NCI-H1436 treated with DMSO at 0.1 percent for 48 hours (cell line): ENCODE measurements around the gene EIF4G3.
"Not testable (repeated sequence)": the region's sequence is repeated elsewhere in the genome, so short reads cannot be mapped to it uniquely, and the experiment has no call there.

ENCODE experiments used
- DNase-seq: peaks from one replicate; lab custom pipeline; 2025; lab: John Stamatoyannopoulos, UW

Gene EIF4G3

DNA sequence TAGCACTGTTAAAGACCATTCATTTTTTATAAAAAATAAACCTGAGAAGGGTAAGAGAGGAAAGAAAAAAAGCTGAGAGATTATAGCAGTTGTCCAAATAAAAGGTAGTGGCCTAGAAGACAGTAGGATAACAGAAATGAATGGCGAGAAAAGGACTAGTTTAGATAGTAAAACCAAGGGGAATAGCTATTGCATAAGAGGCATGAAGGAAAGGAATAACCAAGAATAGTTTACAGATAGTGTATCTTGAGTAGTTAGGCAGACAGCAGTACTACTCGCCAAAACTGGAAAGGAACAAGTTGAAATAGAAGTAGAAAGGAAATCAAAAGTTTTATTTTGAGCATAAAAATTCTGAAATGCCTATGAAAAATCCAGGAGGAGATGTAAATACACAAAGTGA is 70.5 kb downstream of the EIF4G3 start:
- no peak for DNase-seq

- no peak for DNase-seq
Observed at GRCh38 chr1:21105807-21106206, 70.9 kb downstream of the EIF4G3 start.

DNA sequence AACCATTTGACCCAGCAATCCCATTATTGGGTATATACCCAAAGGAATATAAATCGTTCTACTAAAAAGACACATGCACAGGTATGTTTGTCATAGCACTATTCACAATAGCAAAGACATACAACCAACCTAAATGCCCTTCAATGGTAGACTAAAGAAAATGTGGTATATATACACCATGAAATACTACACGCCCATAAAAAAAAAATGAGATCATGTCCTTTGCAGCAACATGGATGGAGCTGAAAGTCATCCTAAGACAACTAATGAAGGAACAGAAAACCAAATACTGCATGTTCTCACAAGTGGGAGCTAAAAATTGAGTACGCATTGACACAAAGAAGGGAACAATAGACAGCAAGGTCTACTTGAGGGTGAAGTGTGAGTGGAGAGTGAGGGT is 72.0 kb downstream of the EIF4G3 start:
- DNase-seq = no peak

DNA sequence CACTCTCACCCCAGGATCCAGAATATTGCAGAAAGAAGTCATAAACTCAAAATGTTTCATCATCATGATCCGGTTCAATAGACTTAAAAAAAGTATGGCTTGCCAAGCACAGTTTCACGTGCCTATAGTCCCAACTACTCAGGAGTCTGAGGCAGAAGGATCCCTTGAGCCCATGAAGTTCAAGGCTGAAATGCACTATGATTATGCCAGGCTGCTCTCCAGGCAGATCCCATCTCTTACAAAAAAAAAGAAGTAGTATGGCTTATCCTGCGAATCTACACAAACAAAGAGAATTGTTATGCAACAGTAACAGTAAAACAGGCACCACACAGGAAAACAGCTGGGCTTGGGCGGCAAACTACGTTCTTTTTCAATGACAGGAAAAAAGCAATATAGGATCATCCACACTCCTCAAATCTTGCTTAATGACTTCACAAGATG is 76.2 kb downstream of the EIF4G3 start:
- DNase-seq = no peak

DNA sequence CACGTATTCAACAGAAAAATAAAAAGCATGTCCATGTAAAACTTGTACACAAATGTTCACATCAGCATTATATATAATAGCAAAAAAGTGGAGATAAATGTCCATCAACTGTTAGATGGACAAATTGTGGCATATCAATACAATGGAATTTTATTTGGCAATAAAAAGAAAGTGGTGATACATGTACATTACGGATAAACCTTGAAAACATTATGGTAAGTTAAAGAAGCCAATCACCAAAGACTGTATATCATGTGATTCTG is 76.9 kb downstream of the EIF4G3 start:
- no peak for DNase-seq

- no peak for DNase-seq
Observed at GRCh38 chr1:21099034-21099868, 77.4 kb downstream of the EIF4G3 start.

DNA sequence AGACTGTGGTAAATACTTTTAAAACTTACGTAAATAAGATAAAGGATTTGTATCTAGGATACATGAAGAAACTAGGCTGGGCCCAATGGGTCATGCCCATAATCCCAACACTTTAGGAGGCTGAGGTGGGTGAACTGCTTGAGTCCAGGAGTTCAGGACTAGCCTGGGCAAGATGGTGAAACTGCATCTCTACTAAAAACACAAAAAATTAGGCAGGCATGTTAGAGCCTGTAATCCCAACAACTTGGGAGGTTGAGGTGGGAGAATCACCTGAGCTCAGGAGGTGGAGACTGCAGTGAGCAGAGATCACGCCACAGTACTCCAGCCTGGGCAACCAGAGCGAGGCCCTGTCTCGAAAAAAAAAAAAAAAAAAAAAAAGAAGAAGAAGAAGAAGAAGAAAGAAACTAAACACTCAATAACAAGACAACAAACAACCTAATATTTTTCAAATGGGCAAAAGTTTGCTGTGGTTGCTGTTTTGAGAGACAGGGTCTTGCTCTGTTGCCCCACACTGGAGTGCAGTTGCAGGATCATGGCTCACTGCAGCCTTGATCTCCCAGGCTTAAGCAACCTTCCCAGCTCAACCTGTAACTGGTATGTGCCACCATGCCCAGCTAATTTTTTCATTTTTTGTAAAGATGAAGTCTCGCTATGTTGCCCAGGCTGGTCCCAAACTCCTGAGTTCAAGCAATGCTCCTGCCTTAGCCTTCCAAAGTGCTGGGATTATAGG is 78.3 kb downstream of the EIF4G3 start:
- no peak for DNase-seq

- no peak for DNase-seq
Observed at GRCh38 chr1:21097729-21098128, 79.0 kb downstream of the EIF4G3 start.

GRCh38 chr1:21095976-21096375 is 80.7 kb downstream of the EIF4G3 start:
- no peak for DNase-seq

GRCh38 chr1:21094282-21094681 is 82.4 kb downstream of the EIF4G3 start:
- not testable (repeated sequence) for DNase-seq

- DNase-seq = not testable (repeated sequence)
Observed at GRCh38 chr1:21093271-21093958, 83.3 kb downstream of the EIF4G3 start.

DNA sequence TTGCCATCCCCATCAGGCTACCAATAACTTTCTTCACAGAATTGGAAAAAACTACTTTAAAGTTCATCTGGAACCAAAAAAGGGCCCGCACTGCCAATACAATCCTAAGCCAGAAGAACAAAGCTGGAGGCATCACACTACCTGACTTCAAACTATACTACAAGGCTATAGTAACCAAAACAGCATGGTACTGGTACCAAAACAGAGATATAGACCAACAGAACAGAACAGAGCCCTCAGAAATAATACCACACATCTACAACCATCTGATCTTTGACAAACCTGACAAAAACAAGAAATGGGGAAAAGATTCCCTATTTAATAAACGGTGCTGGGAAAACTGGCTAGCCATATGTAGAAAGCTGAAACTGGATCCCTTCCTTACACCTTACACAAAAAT is 84.2 kb downstream of the EIF4G3 start:
- not testable (repeated sequence) for DNase-seq

DNA sequence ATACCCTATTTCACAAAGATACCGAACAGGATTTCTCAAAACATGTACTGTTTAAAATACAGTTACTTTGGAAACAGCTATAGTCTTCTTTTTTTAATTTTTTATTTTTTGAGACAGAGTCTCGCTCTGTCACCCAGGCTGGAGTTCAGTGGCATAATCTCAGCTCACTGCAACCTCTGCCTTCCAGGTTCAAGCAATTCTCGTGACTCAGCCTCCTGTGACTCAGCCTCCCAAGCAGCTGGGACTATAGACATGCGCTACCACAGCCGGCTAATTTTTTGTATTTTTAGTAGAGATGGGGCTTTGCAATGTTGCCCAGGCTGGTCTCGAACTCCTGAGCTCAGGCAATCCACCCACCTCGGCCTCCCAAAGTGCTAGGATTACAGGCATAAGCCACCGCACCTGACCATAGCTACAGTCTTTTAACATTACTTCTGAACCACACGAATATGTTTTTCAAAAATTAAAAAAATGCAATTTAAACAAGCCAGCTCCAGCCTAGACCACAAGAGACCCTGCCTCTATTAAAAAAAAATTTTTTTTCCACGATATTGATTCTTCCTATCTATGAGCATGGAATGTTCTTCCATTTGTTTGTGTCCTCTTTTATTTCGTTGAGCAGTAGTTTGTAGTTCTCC is 85.5 kb downstream of the EIF4G3 start:
- not testable (repeated sequence) for DNase-seq

- no peak for DNase-seq
Observed at GRCh38 chr1:21090463-21090862, 86.2 kb downstream of the EIF4G3 start.

DNA sequence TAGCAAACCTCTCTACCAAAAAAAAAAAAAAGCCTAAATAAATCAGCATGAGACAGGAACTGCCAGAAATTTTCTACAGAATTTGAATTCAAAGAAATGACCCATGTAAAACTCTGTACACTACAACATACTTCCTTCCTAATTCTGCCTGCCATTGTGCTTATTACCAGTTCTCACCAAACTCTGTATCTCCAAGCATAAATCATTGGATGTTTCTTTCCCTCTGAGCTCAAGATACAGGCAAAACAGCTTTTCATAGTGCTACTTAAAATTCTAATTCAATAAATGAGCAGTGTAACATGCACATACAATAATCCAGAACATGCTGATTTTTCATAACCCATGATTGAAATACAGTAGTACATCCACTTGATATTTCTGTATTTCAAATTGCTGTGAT is 87.0 kb downstream of the EIF4G3 start:
- DNase-seq = no peak

- no peak for DNase-seq
Observed at GRCh38 chr1:21089299-21089698, 87.4 kb downstream of the EIF4G3 start.

DNA sequence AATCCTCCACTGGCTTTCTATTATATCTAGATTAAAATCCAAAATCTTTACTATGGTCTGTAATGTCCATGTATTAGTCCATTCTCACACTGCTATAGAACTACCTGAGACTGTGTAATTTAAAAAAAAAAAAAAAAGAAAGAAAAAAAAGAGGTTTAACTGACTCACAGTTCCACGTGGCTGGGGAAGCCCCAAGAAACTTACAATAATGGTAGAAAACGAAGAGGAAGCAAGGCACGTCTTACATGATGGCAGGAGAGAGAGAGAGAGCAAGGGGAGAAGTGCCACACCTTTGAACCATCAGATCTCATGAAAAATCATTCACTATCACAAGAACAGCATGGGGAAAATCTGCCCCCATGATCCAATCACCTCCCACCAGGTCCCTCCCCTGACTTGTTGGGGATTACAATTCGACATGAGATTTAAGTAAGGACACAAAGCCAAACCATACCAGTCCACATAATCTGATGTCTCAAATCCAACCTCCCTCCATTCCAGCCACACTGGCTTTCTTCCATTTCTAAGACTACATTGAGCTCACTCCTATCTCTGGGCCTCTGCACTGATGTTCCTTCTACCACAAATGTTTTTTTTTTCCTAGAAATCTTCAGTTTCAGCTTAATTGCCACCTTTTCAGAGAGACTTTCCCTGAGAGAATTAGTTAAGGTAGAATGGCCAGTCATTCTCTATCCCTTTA is 92.4 kb downstream of the EIF4G3 start:
- no peak for DNase-seq

DNA sequence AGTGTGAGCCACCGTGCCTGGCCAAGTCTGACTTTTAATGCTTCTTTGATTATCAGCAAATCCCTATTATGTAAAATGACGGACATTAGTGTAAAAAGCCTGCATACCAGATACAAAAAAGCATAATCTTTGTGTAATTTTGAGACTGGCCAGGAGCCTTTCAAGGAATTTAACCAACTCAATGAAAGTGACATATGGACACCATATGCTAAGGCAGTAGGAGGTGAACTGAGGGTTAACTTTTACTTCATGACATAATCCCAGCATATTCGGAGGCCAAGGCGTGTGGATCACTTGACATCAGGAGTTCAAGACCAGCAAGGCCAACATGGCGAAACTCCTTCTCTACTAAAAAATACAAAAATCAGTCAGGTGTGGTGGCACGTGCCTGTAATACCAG is 94.6 kb downstream of the EIF4G3 start:
- no peak for DNase-seq

DNA sequence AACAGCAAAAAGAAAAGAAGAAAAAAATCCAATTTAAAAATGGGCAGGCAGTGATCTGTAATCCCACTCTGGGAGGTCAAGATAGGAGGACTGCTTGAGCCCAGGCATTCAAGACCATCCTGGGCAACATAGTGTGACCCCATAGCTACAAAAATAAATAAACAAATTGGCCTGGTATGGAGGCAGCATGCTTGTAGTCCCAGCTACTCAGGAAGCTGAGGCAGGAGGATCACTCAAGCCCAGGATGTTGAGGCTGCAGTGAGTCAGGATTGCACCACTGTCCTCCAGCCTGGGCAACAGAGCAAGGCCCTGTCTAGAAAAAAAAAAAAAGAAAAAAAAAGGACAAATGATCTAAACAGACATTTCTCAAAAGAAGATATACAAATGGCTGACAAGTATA is 99.6 kb downstream of the EIF4G3 start:
- DNase-seq = no peak

- no peak for DNase-seq
Observed at GRCh38 chr1:21072721-21073120, 104.0 kb downstream of the EIF4G3 start.

- no peak for DNase-seq
Observed at GRCh38 chr1:21069549-21069948, 107.1 kb downstream of the EIF4G3 start.

- no peak for DNase-seq
Observed at GRCh38 chr1:21068937-21069336, 107.8 kb downstream of the EIF4G3 start.
